Measurements from ENCODE around the gene SECTM1.

Gene SECTM1

GRCh38 chr17:82275326-82275725, 58.2 kb downstream of the SECTM1 start:
- H3K4me3 ChIP-seq = no peak overlapping the region

GRCh38 chr17:82274134-82275020, 59.2 kb downstream of the SECTM1 start:
- Histone ChIP-seq H4K20me1 (peaks cover 33 to 38% (median 33%) of the 10 kb centered on the region in 11 experiments), H3K9me3 (replicated peaks in 1 of 11) (no peaks in the 10 kb centered on the region), H3K27ac (peak overlapping the region in 3 of 11 experiments; percentile 84 to 97 (median 96); a peak in 5 of 22 replicates), H3K36me3 (peaks cover 28 to 31% (median 28%) of the 10 kb centered on the region in 11 experiments), H3K4me1 (peaks cover 42 to 58% (median 48%) of the 10 kb centered on the region in 10 experiments), H3K4me3 (peak overlapping the region; percentile 67 to 80 (median 72); a peak in 18 of 20 replicates), H3K27me3 (no peaks in the 10 kb centered on the region), H3K9ac (peak overlapping the region; percentile 78 to 98 (median 91); a peak in 18 of 22 replicates), H3K4me2 (peak overlapping the region; percentile 80 to 98 (median 92))
- no peak for TF ChIP-seq Cebpa-rat (IDR thresholded peaks at IDR 0.05)

More at GRCh38 chr17:82275326-82275725, 58.2 kb downstream of the SECTM1 start:
- Histone ChIP-seq H3K4me2 (0 out of 22 replicates have a peak overlapping the region, but pooled peaks of 1 of the 11 experiments have one; percentile 10), H3K9me3 (replicated peaks in 1 of 11) (no peaks in the 10 kb centered on the region), H4K20me1 (peaks cover 23 to 28% (median 24%) of the 10 kb centered on the region in 11 experiments), H3K9ac (peak overlapping the region in 3 of 11 experiments; percentile 16 to 91 (median 91); a peak in 1 of 22 replicates), H3K27ac (no peak overlapping the region), H3K27me3 (no peaks in the 10 kb centered on the region), H3K4me1 (peaks cover 34 to 50% (median 42%) of the 10 kb centered on the region in 10 experiments), H3K36me3 (peaks cover 18 to 22% (median 19%) of the 10 kb centered on the region in 11 experiments)
- no peak for TF ChIP-seq Cebpa-rat (IDR thresholded peaks at IDR 0.05)

GRCh38 chr17:82273327-82274133, 60.0 kb downstream of the SECTM1 start, which contains the start of gene CSNK1D:
CSNK1D (minus strand) TSS chr17:82273700; CDS start chr17:82273381, 319 bp downstream.
- peak within 1 kb of the TSS; percentile 84 to 99 (median 96) for H3K27ac ChIP-seq
- peaks cover 36 to 40% (median 37%) of the 10 kb centered on the region in 11 experiments for H3K36me3 ChIP-seq
- H3K9ac ChIP-seq = peak within 1 kb of the TSS; percentile 78 to 98 (median 91)
- H3K27me3 ChIP-seq = no peaks in the 10 kb centered on the region
- H3K4me2 ChIP-seq = peak within 1 kb of the TSS; percentile 84 to 99 (median 92)
- peak within 1 kb of the TSS; percentile 67 to 80 (median 72) for H3K4me3 ChIP-seq
- H3K4me1 ChIP-seq = peaks cover 37 to 56% (median 45%) of the 10 kb centered on the region in 10 experiments
- TF ChIP-seq Cebpa-rat (IDR thresholded peaks at IDR 0.05) = no peak
- peaks cover 41 to 46% (median 42%) of the 10 kb centered on the region in 11 experiments for H4K20me1 ChIP-seq
- H3K9me3 ChIP-seq (replicated peaks in 1 of 11) = no peaks in the 10 kb centered on the region

GRCh38 chr17:82272495-82273326, 60.9 kb downstream of the SECTM1 start:
- H3K4me1 ChIP-seq = peaks cover 40 to 63% (median 54%) of the 10 kb centered on the region in 10 experiments
- no peak for TF ChIP-seq Cebpa-rat (IDR thresholded peaks at IDR 0.05)
- no peaks in the 10 kb centered on the region for H3K27me3 ChIP-seq
- H3K9me3 ChIP-seq (replicated peaks in 1 of 11) = no peaks in the 10 kb centered on the region
- peak overlapping the region; percentile 82 to 99 (median 88) for H3K4me2 ChIP-seq
- H4K20me1 ChIP-seq = peaks cover 49 to 54% (median 50%) of the 10 kb centered on the region in 11 experiments
- peak overlapping the region; percentile 78 to 98 (median 91) for H3K9ac ChIP-seq
- H3K27ac ChIP-seq = peak overlapping the region; percentile 84 to 99 (median 96)
- H3K36me3 ChIP-seq = peaks cover 42 to 48% (median 45%) of the 10 kb centered on the region in 11 experiments
- peak overlapping the region; percentile 67 to 80 (median 72) for H3K4me3 ChIP-seq

GRCh38 chr17:82271401-82271800, 62.2 kb downstream of the SECTM1 start:
- Histone ChIP-seq H3K4me3 (peak overlapping the region; percentile 67 to 80 (median 72); a peak in 14 of 20 replicates), H3K9ac (peak overlapping the region; percentile 78 to 98 (median 90); a peak in 14 of 22 replicates), H3K36me3 (peaks cover 54 to 61% (median 58%) of the 10 kb centered on the region in 11 experiments), H3K4me1 (peaks cover 40 to 70% (median 64%) of the 10 kb centered on the region in 10 experiments), H4K20me1 (peaks cover 62 to 67% (median 63%) of the 10 kb centered on the region in 11 experiments), H3K27ac (0 out of 22 replicates have a peak overlapping the region, but pooled peaks of 1 of the 11 experiments have one; percentile 68), H3K9me3 (replicated peaks in 1 of 11) (no peaks in the 10 kb centered on the region), H3K4me2 (peak overlapping the region; percentile 82 to 99 (median 88)), H3K27me3 (no peaks in the 10 kb centered on the region)
- no peak for TF ChIP-seq Cebpa-rat (IDR thresholded peaks at IDR 0.05)
